Ascending aorta (tissue), 2 donors: ENCODE measurements around the gene SLC2A4RG. TPM values are rescaled to one million over a fixed set of nuclear protein-coding genes. Genes with fewer than 3 reads are reported as not detected.

Experiments used
- DNase-seq, 2 donors: peaks; one replicate each; pipeline ENCODE4 v3.0.0-alpha.2; 2019; ENCODE audit warnings: low spot score in 2 of 2
- H3K27ac ChIP-seq, 2 donors: fragments of 200-600 bp; sonication (generic); one replicate each; pipeline ENCODE4 v1.5.1; 2016 to 2017; ENCODE audit warnings: mild to moderate bottlenecking in 1 of 2
- H3K27me3 ChIP-seq: fragments of 200-600 bp; sonication (generic); one replicate; pipeline ENCODE4 v1.5.1; 2017
- H3K36me3 ChIP-seq, 2 donors: fragments of 200-600 bp; sonication (generic); one replicate each; pipeline ENCODE4 v1.5.1; 2016
- H3K4me1 ChIP-seq, 2 donors: fragments of 200-600 bp; sonication (generic); one replicate each; pipeline ENCODE4 v1.5.1; 2016 to 2017; ENCODE audit warnings: mild to moderate bottlenecking in 1 of 2
- H3K4me3 ChIP-seq, 2 donors: fragments of 200-600 bp; sonication (generic); one replicate each; pipeline ENCODE4 v1.5.1; 2016 to 2017; ENCODE audit warnings: mild to moderate bottlenecking in 1 of 2
- H3K9me3 ChIP-seq, 2 donors: fragments of 200-600 bp; sonication (generic); one replicate each; pipeline ENCODE4 v1.5.1; 2016
- intact Hi-C: fragments of 100-400 bp; cut with DNase I; formaldehyde crosslinking; loops from one replicate; pipeline ENCODE4 v1.15.1; 2023
- total RNA-seq: library from RNA; depleted of rRNA; stranded (reverse); fragments of >200 nt; gene quantifications from one replicate; pipeline ENCODE4 v1.1.0, GENCODE V29; 2016
- TF ChIP-seq, protein P1 (sequence below), 3 experiments: fragments of 200-600 bp in 2 of 3; fragments of 450-650 bp in 1 of 3; sonication (generic) in 2 of 3; IDR thresholded peaks; one replicate each; pipeline ENCODE4 v1.5.1; 2016 to 2019; ENCODE audit warnings: antibody characterized with exemption in 3 of 3, mild to moderate bottlenecking in 1 of 3, moderate library complexity in 1 of 3

SLC2A4RG gene
- total RNA-seq, 1 donor from 2014 or later: 114 TPM

DNA sequence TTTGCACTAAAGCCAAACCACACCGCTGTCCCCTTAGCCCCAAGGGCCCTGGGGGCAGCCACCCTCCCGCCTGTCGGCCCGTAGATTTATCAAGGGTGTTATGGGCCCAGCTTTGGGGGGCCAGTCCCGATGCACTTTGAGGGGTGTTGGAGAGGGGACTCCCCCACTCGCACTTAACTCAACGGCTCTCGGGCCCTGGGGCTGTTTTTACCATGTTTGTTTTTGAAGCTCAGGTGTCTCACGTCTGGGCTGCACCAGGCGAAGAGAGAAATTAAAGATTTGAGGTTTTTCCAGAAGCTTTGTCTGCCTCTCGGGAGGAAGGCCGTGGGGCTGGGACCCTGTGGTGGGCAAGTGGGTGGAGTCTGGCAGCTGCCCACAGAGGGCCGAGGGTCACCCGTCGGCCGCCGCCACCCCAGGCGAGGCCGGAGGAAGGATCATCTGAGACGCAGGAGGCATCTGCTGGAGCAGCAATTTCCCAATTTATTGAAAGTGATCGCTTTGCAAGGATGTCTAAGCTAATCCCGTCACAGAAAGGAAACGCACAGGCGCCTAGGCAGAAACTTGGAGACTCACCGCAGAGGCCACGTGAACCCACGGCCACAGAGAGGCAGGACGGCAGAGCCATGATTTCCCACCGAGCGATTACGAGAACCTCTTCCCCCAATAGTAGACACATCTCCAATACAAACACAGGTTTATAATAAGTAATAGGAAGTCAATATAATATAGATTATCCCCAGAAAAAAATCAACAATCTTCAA, 3.8 kb downstream of the SLC2A4RG start:
- TF ChIP-seq, protein P1, sequence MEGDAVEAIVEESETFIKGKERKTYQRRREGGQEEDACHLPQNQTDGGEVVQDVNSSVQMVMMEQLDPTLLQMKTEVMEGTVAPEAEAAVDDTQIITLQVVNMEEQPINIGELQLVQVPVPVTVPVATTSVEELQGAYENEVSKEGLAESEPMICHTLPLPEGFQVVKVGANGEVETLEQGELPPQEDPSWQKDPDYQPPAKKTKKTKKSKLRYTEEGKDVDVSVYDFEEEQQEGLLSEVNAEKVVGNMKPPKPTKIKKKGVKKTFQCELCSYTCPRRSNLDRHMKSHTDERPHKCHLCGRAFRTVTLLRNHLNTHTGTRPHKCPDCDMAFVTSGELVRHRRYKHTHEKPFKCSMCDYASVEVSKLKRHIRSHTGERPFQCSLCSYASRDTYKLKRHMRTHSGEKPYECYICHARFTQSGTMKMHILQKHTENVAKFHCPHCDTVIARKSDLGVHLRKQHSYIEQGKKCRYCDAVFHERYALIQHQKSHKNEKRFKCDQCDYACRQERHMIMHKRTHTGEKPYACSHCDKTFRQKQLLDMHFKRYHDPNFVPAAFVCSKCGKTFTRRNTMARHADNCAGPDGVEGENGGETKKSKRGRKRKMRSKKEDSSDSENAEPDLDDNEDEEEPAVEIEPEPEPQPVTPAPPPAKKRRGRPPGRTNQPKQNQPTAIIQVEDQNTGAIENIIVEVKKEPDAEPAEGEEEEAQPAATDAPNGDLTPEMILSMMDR (IDR thresholded peaks at IDR 0.05): no peak
- no peaks in the 10 kb centered on the region for H3K9me3 ChIP-seq
- H3K27me3 ChIP-seq: no peaks in the 10 kb centered on the region
- intact Hi-C loops: loop anchor here (5.0 kb wide), 1 partner anchor 89 kb away; the partner anchor contains the start of gene ZBTB46
- no peak for DNase-seq
- H3K4me1 ChIP-seq: peaks cover 15 to 21% of the 10 kb centered on the region in 2 donors
- peaks cover 19 to 29% of the 10 kb centered on the region in 2 donors for H3K36me3 ChIP-seq
- no peak overlapping the region for H3K27ac ChIP-seq
- H3K4me3 ChIP-seq: no peak overlapping the region

DNA sequence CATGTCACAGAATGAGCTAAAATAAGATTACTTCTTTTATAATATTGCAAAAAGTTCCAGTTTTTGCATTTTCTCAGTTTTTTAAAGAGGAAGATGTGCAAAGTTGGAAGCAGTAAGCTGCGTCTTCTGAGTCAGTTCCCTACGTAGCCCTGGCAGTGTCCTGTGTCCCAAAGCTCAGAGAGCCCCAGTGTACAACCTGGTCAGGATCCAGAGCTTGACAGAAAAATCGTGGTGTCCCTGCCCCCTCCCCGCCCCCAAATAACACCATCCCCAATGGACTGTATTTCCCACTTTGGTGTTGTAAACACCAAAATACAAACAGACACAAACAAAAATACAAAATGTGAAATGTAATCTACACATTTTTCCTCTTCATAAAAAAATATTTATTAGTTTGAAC, 4.6 kb downstream of the SLC2A4RG start:
- Histone ChIP-seq H3K4me3 (no peak overlapping the region), H3K9me3 (no peaks in the 10 kb centered on the region), H3K27me3 (no peaks in the 10 kb centered on the region), H3K36me3 (peaks cover 19 to 29% of the 10 kb centered on the region in 2 donors), H3K4me1 (peaks cover 10 to 14% of the 10 kb centered on the region in 2 donors), H3K27ac (no peak overlapping the region)
- DNase-seq: no peak
- TF ChIP-seq, protein P1 (IDR thresholded peaks at IDR 0.05): no peak
- intact Hi-C loops: loop anchor here (5.0 kb wide), 1 partner anchor 88 kb away; the partner anchor contains the start of gene ZBTB46

DNA sequence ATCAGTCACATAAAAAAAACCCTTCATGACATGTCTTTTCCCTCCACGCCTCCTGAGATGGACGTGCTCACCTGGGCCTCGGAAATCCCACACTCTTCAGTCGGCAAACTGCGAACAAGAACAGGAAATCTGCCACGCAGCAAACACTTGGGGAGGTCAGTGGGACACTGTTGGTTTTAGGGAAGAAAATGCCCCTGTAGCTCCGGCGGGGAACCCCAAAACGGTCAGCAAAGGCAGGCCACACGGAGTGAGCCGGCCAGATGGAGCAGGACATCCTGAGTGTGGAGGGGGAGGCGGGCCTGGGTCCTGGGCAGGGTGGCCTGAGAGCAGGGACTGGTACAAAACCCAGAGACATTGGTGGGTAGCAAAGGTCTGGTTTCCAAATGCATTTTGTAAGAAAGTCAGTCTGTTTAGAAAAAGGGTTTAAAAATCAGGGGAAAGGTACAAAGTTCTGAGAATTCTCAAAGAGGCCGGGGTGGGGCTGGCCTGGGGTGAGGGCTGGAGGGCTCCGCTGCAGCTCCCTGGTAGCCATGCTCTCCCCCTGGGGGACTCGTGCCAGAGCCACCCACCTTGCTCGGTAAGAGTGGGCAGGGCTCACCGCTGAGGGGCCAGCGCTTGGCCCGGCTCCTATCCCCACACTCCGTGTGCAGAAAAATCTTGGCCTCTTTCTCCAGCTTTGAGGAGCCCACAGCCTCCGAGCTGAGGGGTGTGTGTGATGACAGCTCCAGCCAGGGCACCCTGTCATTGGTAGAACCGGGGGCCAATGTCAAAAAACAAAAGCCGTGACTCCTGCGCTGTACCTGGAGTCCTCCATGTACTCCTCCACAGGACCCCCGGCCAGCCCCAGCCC, 5.2 kb downstream of the SLC2A4RG start:
- peaks cover 19 to 29% of the 10 kb centered on the region in 2 donors for H3K36me3 ChIP-seq
- peaks cover 9 to 13% of the 10 kb centered on the region in 2 donors for H3K4me1 ChIP-seq
- TF ChIP-seq, protein P1 (IDR thresholded peaks at IDR 0.05): no peak
- H3K27ac ChIP-seq: no peak overlapping the region
- H3K4me3 ChIP-seq: no peak overlapping the region
- H3K27me3 ChIP-seq: no peaks in the 10 kb centered on the region
- no peak for DNase-seq
- no peaks in the 10 kb centered on the region for H3K9me3 ChIP-seq
- intact Hi-C loops: loop anchor here (5.0 kb wide), 1 partner anchor 88 kb away; the partner anchor contains the start of gene ZBTB46

DNA sequence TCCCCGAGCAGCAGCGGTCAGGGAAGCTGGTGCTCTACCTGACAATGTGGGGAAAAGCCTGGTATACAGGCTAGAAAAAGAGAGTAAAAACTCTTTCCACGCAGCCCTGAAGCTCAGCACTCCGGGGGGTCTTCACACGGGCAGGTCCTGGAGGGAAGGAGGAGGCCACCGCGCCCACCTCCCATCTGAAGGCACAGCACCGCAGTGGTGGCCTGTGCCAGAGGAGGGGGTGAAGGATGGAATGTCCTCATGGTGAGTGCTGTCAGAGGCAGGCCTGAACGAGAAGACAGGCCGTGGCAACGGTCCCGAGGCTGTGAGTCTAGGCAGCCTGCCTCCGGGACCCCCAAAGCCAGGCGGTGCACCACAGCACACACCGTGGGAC, 5.8 kb downstream of the SLC2A4RG start:
- Histone ChIP-seq H3K27me3 (no peaks in the 10 kb centered on the region), H3K4me3 (no peak overlapping the region), H3K9me3 (no peaks in the 10 kb centered on the region), H3K36me3 (peaks cover 19 to 29% of the 10 kb centered on the region in 2 donors), H3K27ac (no peak overlapping the region), H3K4me1 (peaks cover 9 to 13% of the 10 kb centered on the region in 2 donors)
- no peak for DNase-seq
- TF ChIP-seq, protein P1 (IDR thresholded peaks at IDR 0.05): no peak
- intact Hi-C loops: no loop called here

DNA sequence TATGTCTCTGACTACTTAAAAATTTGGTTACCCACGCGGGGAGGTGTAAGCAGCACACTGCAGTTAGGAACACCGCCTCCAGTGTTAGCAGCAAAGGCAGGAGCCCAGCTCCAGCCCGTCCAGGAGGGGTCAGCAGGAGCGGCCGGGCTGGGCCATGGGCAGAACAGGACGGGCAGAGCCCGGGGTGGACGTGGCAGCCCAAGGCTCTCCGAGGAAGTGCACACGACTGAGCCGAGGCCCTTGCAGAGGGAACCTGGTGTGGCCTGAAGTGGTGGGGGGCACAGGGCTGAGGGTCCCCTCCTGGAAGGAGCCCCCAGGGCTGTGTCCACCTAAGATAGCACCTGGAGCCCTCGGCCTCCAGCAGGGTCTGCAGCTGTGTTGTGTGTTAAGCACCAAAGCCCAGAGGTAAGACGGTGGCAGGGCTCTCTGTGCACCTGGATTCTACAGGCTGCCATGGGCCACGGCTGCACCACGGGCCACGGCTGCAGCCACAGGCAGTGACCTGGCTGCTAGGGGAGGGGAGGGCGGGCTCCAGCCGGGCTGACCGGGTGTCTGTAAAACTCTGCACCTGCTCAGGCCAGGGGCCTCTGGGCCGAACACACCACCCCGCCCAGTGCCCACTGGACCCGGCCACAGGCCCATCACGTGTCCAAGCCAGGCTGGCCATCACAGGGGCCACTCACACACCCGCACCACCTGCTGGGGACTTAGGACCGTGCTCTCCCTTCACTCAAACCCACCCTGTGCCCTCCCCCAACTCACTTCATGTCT, 6.6 kb downstream of the SLC2A4RG start:
- H3K36me3 ChIP-seq: peaks cover 19 to 29% of the 10 kb centered on the region in 2 donors
- no peak for DNase-seq
- intact Hi-C loops: no loop called here

More for the DNA sequence above, 6.6 kb downstream of the SLC2A4RG start:
- H3K27ac ChIP-seq: no peak overlapping the region
- no peaks in the 10 kb centered on the region for H3K27me3 ChIP-seq
- no peaks in the 10 kb centered on the region for H3K9me3 ChIP-seq
- H3K4me1 ChIP-seq: peaks cover 6 to 10% of the 10 kb centered on the region in 2 donors
- TF ChIP-seq, protein P1 (IDR thresholded peaks at IDR 0.05): no peak
- no peak overlapping the region for H3K4me3 ChIP-seq
